ENCODE measurements around the gene PLD4. TPM values are rescaled to one million over a fixed set of nuclear protein-coding genes. Genes with fewer than 3 reads are reported as not detected.
A peak's percentile ranks its signal among the peaks of the same experiment; 100 is the strongest.

PLD4 gene
- not detected for total RNA-seq

- Histone ChIP-seq H3K4me3 (no peak within 1 kb of the TSS), H3K36me3 (no peaks in the 10 kb centered on the region), H3K4me1 (no peaks in the 10 kb centered on the region), H3K9me3 (no peaks in the 10 kb centered on the region), H3K27ac (no peak within 1 kb of the TSS), H3K27me3 (no peaks in the 10 kb centered on the region)
- intact Hi-C loops (cut with DNase I) = no loop called here
- no peak for TF ChIP-seq CTCF (IDR thresholded peaks at IDR 0.05)
- peak in 1 of 2 donors; percentile 55 for DNase-seq (ENCODE audit: low spot score in 2 of 2)
Observed at GRCh38 chr14:104924421-104925213, at the start of gene PLD4. Gene PLD4 (plus strand): TSS chr14:104924879. CDS start chr14:104927141, 2,262 bp downstream.

GRCh38 chr14:104875412-104875751 lies 49.3 kb upstream of the PLD4 start:
- Histone ChIP-seq H3K9me3 (no peaks in the 10 kb centered on the region), H3K27me3 (no peaks in the 10 kb centered on the region), H3K4me3 (no peak overlapping the region), H3K4me1 (no peaks in the 10 kb centered on the region), H3K27ac (no peak overlapping the region), H3K36me3 (peaks cover 11 to 16% of the 10 kb centered on the region in 2 donors)
- TF ChIP-seq CTCF (IDR thresholded peaks at IDR 0.05) = no peak
- intact Hi-C loops (cut with DNase I) = no loop called here
- no peak for DNase-seq (ENCODE audit: low spot score in 2 of 2)

GRCh38 chr14:104875811-104876210 lies 48.9 kb upstream of the PLD4 start:
- H3K27me3 ChIP-seq = no peaks in the 10 kb centered on the region
- DNase-seq (ENCODE audit: low spot score in 2 of 2) = no peak
- intact Hi-C loops (cut with DNase I) = no loop called here
- peaks cover 15 to 19% of the 10 kb centered on the region in 2 donors for H3K36me3 ChIP-seq
- no peaks in the 10 kb centered on the region for H3K9me3 ChIP-seq
- H3K4me1 ChIP-seq = no peaks in the 10 kb centered on the region
- no peak overlapping the region for H3K4me3 ChIP-seq
- no peak overlapping the region for H3K27ac ChIP-seq
- no peak for TF ChIP-seq CTCF (IDR thresholded peaks at IDR 0.05)

GRCh38 chr14:104876251-104876699 lies 48.4 kb upstream of the PLD4 start:
- Histone ChIP-seq H3K27me3 (no peaks in the 10 kb centered on the region), H3K9me3 (no peaks in the 10 kb centered on the region), H3K4me1 (no peaks in the 10 kb centered on the region), H3K4me3 (no peak overlapping the region), H3K36me3 (peaks cover 16 to 22% of the 10 kb centered on the region in 2 donors), H3K27ac (no peak overlapping the region)
- TF ChIP-seq CTCF (IDR thresholded peaks at IDR 0.05) = no peak
- no peak for DNase-seq (ENCODE audit: low spot score in 2 of 2)
- intact Hi-C loops (cut with DNase I) = no loop called here

GRCh38 chr14:104877066-104877805 lies 47.4 kb upstream of the PLD4 start:
- H3K4me3 ChIP-seq = no peak overlapping the region
- peaks cover 19 to 27% of the 10 kb centered on the region in 2 donors for H3K36me3 ChIP-seq
- no peaks in the 10 kb centered on the region for H3K4me1 ChIP-seq
- DNase-seq (ENCODE audit: low spot score in 2 of 2) = no peak
- no peak for TF ChIP-seq CTCF (IDR thresholded peaks at IDR 0.05)
- H3K27me3 ChIP-seq = no peaks in the 10 kb centered on the region
- intact Hi-C loops (cut with DNase I) = no loop called here
- H3K9me3 ChIP-seq = no peaks in the 10 kb centered on the region
- no peak overlapping the region for H3K27ac ChIP-seq

All from ascending aorta (tissue), 2 donors.